Measurements from ENCODE around the gene APBB2.
"Not testable (repeated sequence)": the region's sequence is repeated elsewhere in the genome, so short reads cannot be mapped to it uniquely, and the experiment has no call there.

The APBB2 gene

DNA sequence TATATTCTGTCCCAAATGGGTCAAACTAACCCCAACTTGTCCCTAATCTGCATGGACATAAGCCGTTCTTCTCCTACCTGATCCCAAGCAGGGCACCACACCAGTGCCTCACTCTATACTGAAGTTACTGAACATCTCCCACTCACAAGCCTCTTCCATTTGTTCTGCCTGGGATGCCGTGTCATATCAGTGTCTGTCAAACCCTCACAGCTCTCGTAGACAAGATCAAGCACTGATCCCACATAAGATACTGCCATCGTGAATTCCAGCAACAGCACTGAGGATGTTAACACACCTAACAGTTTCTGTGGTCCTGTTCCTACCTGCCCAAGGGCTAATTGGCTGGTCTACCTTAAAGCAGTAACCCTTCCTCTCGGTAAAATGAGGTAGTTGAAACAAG lies 162.1 kb downstream of the APBB2 start:
- DNase-seq = no peak

DNA sequence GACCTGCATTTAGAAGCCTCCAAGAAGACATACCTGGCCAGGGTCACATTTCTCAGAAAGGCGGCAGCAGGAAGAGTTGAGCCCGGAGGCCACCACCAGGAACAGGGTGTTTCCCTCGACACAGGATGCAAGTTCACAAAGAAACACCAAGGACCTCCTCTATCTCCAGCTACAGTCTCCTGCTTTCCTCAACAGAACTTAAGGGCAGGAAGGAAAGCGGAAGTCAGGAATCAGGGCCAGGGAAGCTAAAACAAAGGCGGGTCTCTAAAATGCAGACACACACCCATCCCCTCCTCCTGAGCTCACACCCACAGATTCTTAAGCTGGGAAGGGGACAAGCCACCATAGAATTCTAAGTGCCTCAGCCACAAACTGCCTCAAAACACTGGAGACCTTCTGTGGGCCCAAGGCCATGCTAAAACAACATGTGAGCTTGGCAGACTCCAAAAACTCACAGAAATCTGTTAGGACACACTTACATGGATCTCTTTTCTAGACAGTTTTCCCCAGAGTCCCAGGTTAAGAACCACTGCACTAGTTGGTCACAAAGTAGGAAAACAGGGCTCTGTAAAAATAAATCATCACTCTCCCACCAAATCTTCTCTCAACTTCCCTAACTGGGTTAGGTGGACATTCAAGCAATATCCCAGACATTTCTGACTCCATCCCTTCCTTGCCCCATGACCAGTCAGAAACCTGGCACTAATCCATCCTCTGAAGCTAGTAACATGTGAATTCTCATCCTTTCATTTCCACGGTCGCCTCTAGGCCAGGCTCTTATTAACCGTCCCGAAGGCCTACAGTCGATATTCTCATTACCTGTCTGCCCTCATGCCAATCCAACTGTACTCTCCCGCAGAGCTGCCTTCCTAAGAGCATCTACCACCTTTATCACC lies 163.2 kb downstream of the APBB2 start:
- DNase-seq = no peak

GRCh38 chr4:41050116-41050515 lies 164.2 kb downstream of the APBB2 start:
- DNase-seq = peak; percentile 6

DNA sequence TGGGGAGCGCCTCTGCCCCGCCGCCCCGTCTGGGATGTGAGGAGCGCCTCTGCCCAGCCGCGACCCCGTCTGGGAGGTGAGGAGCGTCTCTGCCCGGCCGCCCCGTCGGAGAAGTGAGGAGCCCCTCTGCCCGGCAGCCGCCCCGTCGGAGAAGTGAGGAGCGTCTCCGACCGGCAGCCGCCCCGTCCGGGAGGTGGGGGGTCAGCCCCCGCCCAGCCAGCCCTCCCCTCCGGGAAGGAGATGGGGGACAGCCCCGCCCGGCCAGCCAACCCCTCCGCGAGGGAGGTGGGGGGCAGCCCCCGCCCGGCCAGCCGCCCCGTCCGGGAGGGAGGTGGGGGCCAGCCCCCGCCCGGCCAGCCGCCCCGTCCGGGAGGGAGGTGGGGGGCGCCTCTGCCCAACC lies 165.2 kb downstream of the APBB2 start:
- not testable (repeated sequence) for DNase-seq

GRCh38 chr4:41044791-41045190 lies 169.6 kb downstream of the APBB2 start:
- DNase-seq = no peak

GRCh38 chr4:41044165-41044564 lies 170.2 kb downstream of the APBB2 start:
- no peak for DNase-seq

GRCh38 chr4:41043465-41043864 lies 170.9 kb downstream of the APBB2 start:
- no peak for DNase-seq

DNA sequence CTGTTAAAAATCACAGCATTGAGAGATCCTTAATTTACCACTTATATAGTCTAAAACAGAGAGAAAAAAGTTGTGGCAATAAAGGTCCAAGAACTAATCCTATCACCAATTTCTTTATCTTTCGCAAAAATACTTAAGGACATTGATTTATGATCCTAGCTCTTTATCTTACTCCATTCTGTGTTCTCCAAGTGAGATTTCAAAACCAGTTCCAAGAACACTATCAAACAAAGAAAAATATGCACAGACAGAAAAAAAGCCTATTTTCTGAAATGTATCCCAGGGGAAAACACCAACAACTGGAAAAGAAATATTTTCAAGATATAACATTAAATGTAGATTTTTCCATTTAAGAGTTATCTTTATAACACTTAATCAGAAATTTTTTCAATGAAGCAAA lies 172.8 kb downstream of the APBB2 start:
- DNase-seq = no peak

DNA sequence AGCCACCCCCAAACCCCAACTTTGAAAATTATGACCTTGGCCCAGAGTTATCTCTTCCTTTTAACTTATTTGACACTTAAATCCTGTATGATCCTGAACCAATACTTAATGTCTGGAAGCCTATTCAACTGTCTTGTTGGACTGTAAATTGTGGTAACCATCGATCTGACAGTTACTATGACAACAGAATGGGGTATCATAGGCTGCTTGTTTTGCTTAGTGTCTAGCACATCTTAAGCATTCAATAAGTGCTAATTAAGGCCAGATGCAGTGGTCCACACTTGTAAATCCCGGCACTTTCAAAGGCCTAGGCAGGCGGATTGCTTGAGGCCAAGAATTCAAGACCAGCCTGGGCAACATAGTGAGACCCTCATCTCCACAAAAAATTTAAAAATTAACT lies 175.0 kb downstream of the APBB2 start:
- no peak for DNase-seq

- DNase-seq = no peak
Measured at GRCh38 chr4:41038304-41038703, 176.0 kb downstream of the APBB2 start.

GRCh38 chr4:41029098-41029497 lies 185.2 kb downstream of the APBB2 start:
- DNase-seq = no peak

- DNase-seq = peak; percentile 64
Measured at GRCh38 chr4:41028392-41029076, 185.8 kb downstream of the APBB2 start.

GRCh38 chr4:41026971-41027370 lies 187.4 kb downstream of the APBB2 start:
- DNase-seq = no peak

DNA sequence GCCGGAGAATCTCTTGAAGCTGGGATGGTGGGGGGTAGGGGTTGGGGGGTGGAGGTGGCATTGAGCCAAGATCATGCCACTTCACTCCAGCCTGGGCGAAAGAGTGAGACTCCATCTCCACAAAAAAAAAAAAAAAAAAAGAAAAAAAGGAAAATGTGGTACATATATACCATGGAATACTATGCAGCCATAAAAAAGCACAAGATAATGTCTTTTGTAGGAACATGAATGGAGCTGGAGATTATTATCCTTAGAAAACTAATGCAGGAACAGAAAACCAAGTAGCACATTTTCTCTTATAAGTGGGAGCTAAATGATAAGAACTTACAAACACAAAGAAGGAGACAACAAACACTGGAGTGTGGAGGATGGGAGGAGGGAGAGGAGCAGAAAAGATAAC lies 188.5 kb downstream of the APBB2 start:
- no peak for DNase-seq

GRCh38 chr4:41024556-41025491 lies 189.5 kb downstream of the APBB2 start:
- peak; percentile 80 for DNase-seq

- no peak for DNase-seq
Measured at GRCh38 chr4:41022116-41022515, 192.2 kb downstream of the APBB2 start.

GRCh38 chr4:41015016-41015675 lies 199.2 kb downstream of the APBB2 start:
- DNase-seq = peak; percentile 67

GRCh38 chr4:41014158-41014557 lies 200.2 kb downstream of the APBB2 start:
- no peak for DNase-seq

DNA sequence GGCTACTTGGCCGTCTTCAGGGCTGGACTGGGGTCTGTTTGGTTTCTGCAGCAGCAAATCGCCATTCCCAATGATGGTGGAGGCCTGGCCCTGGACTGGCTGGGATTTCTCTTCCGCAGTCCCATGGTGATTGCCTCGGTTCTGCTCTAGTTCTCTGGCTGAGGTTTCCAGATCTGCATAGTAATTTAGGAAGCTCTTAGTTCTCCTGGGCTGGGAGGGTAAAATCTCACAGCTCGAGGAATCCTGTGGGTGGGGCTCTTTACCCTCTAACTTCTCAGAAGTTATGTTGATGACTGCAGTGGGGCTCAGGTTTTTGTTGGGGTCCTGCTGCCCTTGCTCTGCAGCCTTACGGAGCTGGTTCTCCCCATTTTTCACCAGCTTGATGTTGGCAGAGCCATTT lies 200.6 kb downstream of the APBB2 start:
- no peak for DNase-seq

GRCh38 chr4:41012911-41013310 lies 201.4 kb downstream of the APBB2 start:
- DNase-seq = no peak

DNA sequence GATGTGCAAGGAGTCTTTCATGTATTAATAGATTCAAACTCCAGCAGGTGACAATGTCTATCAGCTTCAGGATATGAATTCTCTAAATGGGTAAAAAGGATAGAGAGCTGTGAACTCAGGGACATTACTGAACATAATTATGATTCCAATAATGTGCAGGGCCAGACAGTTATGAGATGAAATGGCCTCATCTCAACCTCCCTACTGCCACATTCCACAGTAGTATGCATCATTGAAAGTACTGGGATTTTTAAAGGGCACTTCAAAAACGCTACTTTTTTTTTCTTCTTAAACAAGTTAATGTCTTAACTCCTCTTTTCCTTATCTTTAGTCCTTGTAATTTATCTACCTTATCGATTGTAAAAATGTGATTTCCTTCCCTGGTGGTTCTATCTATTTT lies 202.0 kb downstream of the APBB2 start:
- DNase-seq = peak; percentile 46

GRCh38 chr4:41009411-41009810 lies 204.9 kb downstream of the APBB2 start:
- DNase-seq = peak; percentile 38

DNA sequence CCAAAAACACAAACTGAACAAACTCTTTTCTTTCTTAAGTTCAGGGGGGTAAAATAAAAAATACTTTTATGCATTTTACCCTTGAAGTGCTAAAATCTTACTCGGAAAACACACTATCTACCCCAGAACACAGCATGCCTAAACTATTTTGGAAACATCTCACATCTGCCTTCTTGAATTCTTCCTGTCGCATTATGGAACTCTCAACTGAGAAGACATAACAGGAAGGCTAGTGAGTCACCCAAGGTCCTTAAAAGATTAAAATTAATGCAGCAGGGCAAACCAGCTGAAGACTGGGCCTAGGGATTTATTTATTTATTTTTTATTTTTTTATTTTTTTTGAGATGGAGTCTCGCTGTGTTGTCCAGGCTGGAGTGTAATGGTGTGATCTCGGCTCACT lies 208.2 kb downstream of the APBB2 start:
- DNase-seq = no peak
